Measurements from ENCODE around the gene PPP1R26. TPM values are rescaled to one million over a fixed set of nuclear protein-coding genes. Genes with fewer than 3 reads are reported as not detected.
"Not testable (repeated sequence)": the region's sequence is repeated elsewhere in the genome, so short reads cannot be mapped to it uniquely, and the experiment has no call there.

The PPP1R26 gene
- total RNA-seq, 4 donors from 2014 or later: 10.0 to 31.1 (median 18.2) TPM

- no peaks in the 10 kb centered on the region for H3K4me1 ChIP-seq
- H3K27ac ChIP-seq (replicated peaks in 1 of 4): no peak overlapping the region
- no peak for TF ChIP-seq EP300 (IDR thresholded peaks at IDR 0.05)
- TF ChIP-seq POLR2A (IDR thresholded peaks at IDR 0.05; ENCODE audit: low read depth): no peak
- TF ChIP-seq, protein P1, sequence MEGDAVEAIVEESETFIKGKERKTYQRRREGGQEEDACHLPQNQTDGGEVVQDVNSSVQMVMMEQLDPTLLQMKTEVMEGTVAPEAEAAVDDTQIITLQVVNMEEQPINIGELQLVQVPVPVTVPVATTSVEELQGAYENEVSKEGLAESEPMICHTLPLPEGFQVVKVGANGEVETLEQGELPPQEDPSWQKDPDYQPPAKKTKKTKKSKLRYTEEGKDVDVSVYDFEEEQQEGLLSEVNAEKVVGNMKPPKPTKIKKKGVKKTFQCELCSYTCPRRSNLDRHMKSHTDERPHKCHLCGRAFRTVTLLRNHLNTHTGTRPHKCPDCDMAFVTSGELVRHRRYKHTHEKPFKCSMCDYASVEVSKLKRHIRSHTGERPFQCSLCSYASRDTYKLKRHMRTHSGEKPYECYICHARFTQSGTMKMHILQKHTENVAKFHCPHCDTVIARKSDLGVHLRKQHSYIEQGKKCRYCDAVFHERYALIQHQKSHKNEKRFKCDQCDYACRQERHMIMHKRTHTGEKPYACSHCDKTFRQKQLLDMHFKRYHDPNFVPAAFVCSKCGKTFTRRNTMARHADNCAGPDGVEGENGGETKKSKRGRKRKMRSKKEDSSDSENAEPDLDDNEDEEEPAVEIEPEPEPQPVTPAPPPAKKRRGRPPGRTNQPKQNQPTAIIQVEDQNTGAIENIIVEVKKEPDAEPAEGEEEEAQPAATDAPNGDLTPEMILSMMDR (IDR thresholded peaks at IDR 0.05): no peak
- TF ChIP-seq POLR2AphosphoS5 (IDR thresholded peaks at IDR 0.05): no peak
- H3K4me3 ChIP-seq: no peak overlapping the region
- 73% methylated on average over 22 of the region's 23 CpGs for WGBS
- peaks cover 0 to 15% (median 9%) of the 10 kb centered on the region in 4 donors for H3K9me3 ChIP-seq
- DNase-seq (ENCODE audit: extremely low spot score): no peak
- intact Hi-C loops (cut with DNase I): no loop called here
- H3K36me3 ChIP-seq: no peaks in the 10 kb centered on the region
- peaks cover 0 to 46% (median 0%) of the 10 kb centered on the region in 4 donors for H3K27me3 ChIP-seq
These were observed 24.1 kb upstream of the PPP1R26 start for GRCh38 chr9:135455401-135456030.

GRCh38 chr9:135456436-135457104 is 23.0 kb upstream of the PPP1R26 start:
- DNase-seq (ENCODE audit: extremely low spot score): no peak
- WGBS: 76% methylated on average over 15 of the region's 19 CpGs
- H3K9me3 ChIP-seq: peaks cover 0 to 15% (median 9%) of the 10 kb centered on the region in 4 donors
- no peak overlapping the region for H3K27ac ChIP-seq (replicated peaks in 1 of 4)
- H3K4me3 ChIP-seq: no peak overlapping the region
- TF ChIP-seq, protein P1 (IDR thresholded peaks at IDR 0.05): no peak
- no peak for TF ChIP-seq EP300 (IDR thresholded peaks at IDR 0.05)
- no peak for TF ChIP-seq POLR2AphosphoS5 (IDR thresholded peaks at IDR 0.05)
- TF ChIP-seq POLR2A (IDR thresholded peaks at IDR 0.05; ENCODE audit: low read depth): no peak
- peaks cover 0 to 46% (median 0%) of the 10 kb centered on the region in 4 donors for H3K27me3 ChIP-seq
- H3K4me1 ChIP-seq: no peaks in the 10 kb centered on the region
- no peaks in the 10 kb centered on the region for H3K36me3 ChIP-seq
- intact Hi-C loops (cut with DNase I): no loop called here

DNA sequence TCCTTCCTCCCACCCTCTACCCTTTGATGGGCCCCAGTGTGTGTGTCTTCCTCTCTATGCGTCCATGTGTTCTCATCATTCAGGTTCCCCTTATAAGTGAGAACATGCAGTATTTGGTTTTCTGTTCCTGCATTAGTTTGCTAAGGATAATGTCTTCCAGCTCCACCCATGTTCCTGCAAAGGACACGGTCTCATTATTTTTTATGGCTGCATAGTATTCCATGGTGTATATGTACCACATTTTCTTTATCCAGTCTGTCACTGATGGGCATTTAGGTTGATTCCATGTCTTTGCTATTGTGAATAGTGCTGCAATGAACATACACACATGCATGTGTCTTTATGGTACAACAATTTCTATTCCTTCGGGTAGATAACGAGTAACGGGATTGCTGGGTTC is 21.1 kb upstream of the PPP1R26 start:
- H3K4me3 ChIP-seq; intact Hi-C loops (cut with DNase I); DNase-seq (ENCODE audit: extremely low spot score); H3K36me3 ChIP-seq; H3K27ac ChIP-seq (replicated peaks in 1 of 4); H3K4me1 ChIP-seq: not testable (repeated sequence)
- WGBS: 95% methylated on average over 5 of the region's 5 CpGs
- H3K9me3 ChIP-seq: peaks cover 0 to 15% (median 9%) of the 10 kb centered on the region in 4 donors
- H3K27me3 ChIP-seq: peaks cover 0 to 52% (median 0%) of the 10 kb centered on the region in 4 donors

GRCh38 chr9:135461936-135462335 is 17.6 kb upstream of the PPP1R26 start:
- Histone ChIP-seq H3K36me3 (no peaks in the 10 kb centered on the region), H3K9me3 (no peaks in the 10 kb centered on the region), H3K4me1 (no peaks in the 10 kb centered on the region), H3K4me3 (no peak overlapping the region), H3K27ac (replicated peaks in 1 of 4) (no peak overlapping the region), H3K27me3 (peaks cover 0 to 29% (median 0%) of the 10 kb centered on the region in 4 donors)
- intact Hi-C loops (cut with DNase I): no loop called here
- 82% methylated on average over 7 of the region's 11 CpGs for WGBS
- no peak for DNase-seq (ENCODE audit: extremely low spot score)
- TF ChIP-seq POLR2AphosphoS5 (IDR thresholded peaks at IDR 0.05) (no peak), EP300 (IDR thresholded peaks at IDR 0.05) (no peak), POLR2A (IDR thresholded peaks at IDR 0.05; ENCODE audit: low read depth) (no peak)
- TF ChIP-seq, protein P1 (IDR thresholded peaks at IDR 0.05): no peak

DNA sequence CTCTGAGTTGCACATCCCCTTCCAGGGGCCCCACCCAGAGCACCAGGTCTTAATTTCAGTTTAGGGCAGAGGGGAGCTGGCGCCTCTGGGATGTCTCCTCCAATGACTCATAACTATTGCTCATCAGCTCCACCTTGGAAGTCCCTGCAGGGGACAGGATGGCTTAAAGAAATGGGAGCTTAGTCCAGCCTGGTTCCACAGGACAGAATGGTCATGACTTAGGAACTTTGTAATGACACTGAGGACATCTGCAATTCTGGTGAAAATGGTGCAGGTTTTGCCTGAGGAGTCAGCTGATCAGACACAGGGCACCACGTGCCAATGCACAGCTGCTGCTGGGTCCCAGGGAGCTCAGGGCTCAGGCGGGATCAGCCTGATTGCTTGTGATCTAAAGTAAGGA is 16.4 kb upstream of the PPP1R26 start:
- Histone ChIP-seq H3K4me3 (no peak overlapping the region), H3K9me3 (no peaks in the 10 kb centered on the region), H3K27me3 (peaks cover 0 to 17% (median 0%) of the 10 kb centered on the region in 4 donors), H3K27ac (replicated peaks in 1 of 4) (no peak overlapping the region), H3K4me1 (no peaks in the 10 kb centered on the region), H3K36me3 (no peaks in the 10 kb centered on the region)
- no peak for TF ChIP-seq POLR2A (IDR thresholded peaks at IDR 0.05; ENCODE audit: low read depth)
- no peak for TF ChIP-seq EP300 (IDR thresholded peaks at IDR 0.05)
- TF ChIP-seq, protein P1 (IDR thresholded peaks at IDR 0.05): no peak
- TF ChIP-seq POLR2AphosphoS5 (IDR thresholded peaks at IDR 0.05): no peak
- 63% methylated on average over 3 of the region's 3 CpGs for WGBS
- DNase-seq (ENCODE audit: extremely low spot score): no peak
- intact Hi-C loops (cut with DNase I): no loop called here

All from esophagus muscularis mucosa (tissue), 4 donors.